Hypothalamus (tissue), 51 donors: ENCODE data around the gene UBA7.

Source experiments
- DNase-seq, 51 donors: peaks; one replicate each; lab custom pipeline; 2025; lab: John Stamatoyannopoulos, UW

Gene UBA7

DNA sequence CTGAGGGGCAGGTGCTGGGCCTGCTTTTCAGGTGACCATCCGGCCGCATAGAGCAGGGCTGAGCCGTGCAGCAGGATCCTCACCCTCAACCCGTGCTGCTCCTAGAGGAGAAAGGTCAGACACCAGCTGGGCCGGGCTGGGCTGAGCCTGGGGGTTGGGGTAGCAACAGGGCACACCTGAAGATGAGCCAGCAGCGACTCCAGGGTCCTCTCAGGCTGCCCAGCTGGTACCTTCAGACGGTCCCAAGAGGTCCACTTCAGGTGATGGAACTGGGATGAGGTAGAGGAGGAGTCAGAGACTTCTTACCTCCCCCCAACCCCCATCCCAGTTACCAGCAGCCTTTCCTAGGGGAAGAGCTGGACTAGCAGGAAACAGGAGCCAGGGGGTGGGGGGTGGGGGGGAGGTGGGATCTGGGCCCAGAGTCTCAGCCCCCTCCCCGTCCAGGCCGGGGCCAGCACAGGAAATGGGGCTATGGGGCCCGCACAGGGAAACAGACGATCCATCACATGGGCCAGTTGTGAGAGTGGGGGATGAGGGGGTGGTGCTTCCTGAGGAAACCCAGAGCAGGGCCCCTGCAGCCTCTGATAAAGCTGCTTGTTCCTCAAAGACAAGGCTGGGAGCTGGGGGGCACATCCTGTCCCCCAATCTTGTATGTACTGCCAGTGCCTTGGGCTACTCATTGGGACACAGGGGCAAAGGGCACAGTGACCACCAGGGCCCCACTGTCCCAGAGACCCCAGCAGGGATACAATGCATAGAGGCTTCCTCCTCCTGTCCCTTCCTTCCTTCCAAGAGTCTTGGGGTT is 7.7 kb downstream of the UBA7 start:
- DNase-seq: peak in 20 of 51 donors; percentile 9 to 53 (median 22)

GRCh38 chr3:49805367-49805782 is 8.4 kb downstream of the UBA7 start:
- peak in 27 of 51 donors; percentile 11 to 61 (median 25) for DNase-seq

- peak in 2 of 51 donors; percentile 12 to 34 for DNase-seq
These were observed 9.4 kb downstream of the UBA7 start for GRCh38 chr3:49804141-49805041.

GRCh38 chr3:49803465-49804140 is 10.2 kb downstream of the UBA7 start:
- DNase-seq: peak in 10 of 51 donors; percentile 14 to 54 (median 46)

DNA sequence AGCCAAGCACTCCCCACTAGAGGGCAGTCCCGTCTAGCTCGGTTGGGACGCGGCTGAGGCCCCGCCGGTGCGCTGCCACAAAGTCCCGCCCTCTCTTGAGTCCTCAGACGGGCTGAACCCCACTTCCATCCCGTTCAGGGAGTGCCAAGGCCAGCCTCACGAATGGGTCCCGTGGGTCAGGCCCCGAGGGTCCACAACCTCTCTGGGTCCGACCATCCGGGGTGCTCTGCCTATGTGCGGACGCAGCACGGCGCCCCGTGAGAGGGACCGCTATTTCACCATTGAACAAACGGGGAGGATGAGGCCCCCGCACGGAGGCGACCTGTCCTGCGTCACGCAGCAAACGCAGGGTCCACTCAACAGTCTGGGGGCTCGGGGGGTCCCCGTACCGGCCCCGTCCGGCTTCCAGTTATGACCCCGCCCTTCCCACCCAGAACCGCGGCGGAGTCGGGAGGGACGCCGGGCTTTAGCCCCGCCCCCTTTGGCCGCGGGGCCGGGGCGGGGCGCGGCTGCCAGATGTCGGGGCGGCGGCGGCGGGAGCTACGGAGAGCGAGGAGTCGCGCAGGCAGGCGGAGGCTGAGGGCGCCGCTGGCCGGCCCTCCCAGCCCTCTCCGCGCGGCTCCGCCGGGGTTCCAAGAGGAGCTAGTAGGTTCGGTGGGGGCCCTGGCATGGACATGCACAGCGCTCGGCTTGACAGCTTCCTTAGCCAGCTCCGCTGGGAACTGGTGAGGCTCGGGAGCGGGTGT is 10.9 kb downstream of the UBA7 start, which contains the start of gene INKA1:
Gene INKA1, plus strand, starts transcription at position 543 of the 746 bp plus-strand sequence. Its CDS starts 132 bp downstream, at position 675.
- peak in 50 of 51 donors; percentile 41 to 90 (median 78) for DNase-seq

GRCh38 chr3:49801160-49801559 is 12.6 kb downstream of the UBA7 start:
- DNase-seq: no peak

DNA sequence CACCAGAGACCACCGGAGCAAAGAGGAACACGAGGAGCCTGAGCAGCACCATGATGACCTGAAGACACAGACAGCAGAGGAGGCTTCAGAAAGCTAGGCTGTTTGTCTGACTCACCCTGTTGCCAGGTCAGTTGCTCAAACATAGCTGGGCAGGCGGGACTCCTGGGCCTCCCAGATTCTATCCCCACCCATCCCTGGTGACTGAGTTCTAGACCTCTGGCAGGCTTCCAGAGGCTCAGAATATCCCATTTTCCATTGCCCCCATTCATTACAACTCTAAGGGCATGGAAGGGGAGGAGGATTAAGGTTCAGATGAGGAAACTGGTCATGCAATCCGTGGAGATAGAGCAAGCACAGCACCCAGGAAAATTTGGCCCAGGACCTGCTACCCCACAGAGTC is 14.0 kb downstream of the UBA7 start, which contains the start of gene CDHR4:
Gene CDHR4, minus strand, starts transcription at position 113 of the 400 bp plus-strand sequence. Its CDS starts 61 bp downstream, at position 52.
- DNase-seq: no peak

- no peak for DNase-seq
These were observed 14.6 kb downstream of the UBA7 start for GRCh38 chr3:49799105-49799504.

- no peak for DNase-seq
These were observed 18.5 kb downstream of the UBA7 start for GRCh38 chr3:49794926-49795905.

- no peak for DNase-seq
These were observed 19.3 kb downstream of the UBA7 start for GRCh38 chr3:49794431-49794830.

- DNase-seq: no peak
These were observed 20.2 kb downstream of the UBA7 start for GRCh38 chr3:49793486-49794085.

GRCh38 chr3:49792371-49793150 is 21.2 kb downstream of the UBA7 start:
- DNase-seq: no peak

GRCh38 chr3:49791571-49791970 is 22.2 kb downstream of the UBA7 start:
- no peak for DNase-seq

GRCh38 chr3:49790626-49791411 is 22.9 kb downstream of the UBA7 start:
- DNase-seq: no peak

GRCh38 chr3:49788056-49788455 is 25.7 kb downstream of the UBA7 start:
- no peak for DNase-seq

DNA sequence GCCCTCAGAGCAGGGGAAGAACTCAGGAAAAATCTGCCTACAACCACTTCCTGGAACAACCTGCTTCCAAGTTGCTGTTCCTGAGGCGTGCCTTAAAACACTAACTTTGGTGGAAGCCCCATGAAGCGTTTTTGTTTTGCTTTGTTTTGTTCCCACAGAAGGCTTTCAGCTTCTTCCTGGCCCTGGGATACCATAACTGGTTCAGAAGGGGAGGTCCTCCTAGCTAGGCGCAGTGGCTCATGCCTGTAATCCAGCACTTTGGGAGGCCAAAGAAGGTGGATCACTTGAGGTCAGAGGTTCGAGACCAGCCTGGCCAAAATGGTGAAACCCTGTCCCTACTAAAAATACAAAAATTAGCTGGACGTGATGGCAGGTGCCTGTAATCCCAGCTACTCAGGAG is 26.2 kb downstream of the UBA7 start:
- no peak for DNase-seq

GRCh38 chr3:49787182-49787464 is 26.6 kb downstream of the UBA7 start:
- DNase-seq: no peak
